ENCODE measurements around the gene R3HDM1. TPM values are rescaled to one million over a fixed set of nuclear protein-coding genes. Genes with fewer than 3 reads are reported as not detected.
"Not testable (repeated sequence)": the region's sequence is repeated elsewhere in the genome, so short reads cannot be mapped to it uniquely, and the experiment has no call there.

The R3HDM1 gene
- total RNA-seq, 1 donor from 2014 or later, result 17.8 TPM

DNA sequence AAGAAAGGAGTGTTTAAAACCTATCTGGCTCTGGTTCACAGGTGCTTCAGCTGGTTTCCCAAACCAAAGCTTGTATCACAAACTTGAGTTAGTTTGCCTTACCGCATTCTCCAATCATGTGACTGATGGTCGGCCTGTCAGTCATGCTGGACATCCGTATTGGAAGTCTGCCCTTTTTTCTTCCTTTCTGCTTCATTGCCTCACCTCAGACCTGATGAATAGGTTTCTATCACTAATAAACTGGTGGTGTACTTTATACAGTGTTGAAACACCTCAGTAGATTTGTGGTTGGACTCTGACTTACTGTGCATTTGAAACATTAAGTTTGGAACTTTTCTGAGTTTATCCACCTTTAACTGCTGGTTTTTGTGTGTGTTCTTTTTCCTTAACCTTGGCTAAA is 84.1 kb downstream of the R3HDM1 start:
- H3K4me3 ChIP-seq, result no peak overlapping the region
- no peak overlapping the region for H3K27ac ChIP-seq (replicated peaks)
- no peaks in the 10 kb centered on the region for H3K27me3 ChIP-seq (ENCODE audit: low read depth)
- no peaks in the 10 kb centered on the region for H3K4me1 ChIP-seq
- no peaks in the 10 kb centered on the region for H3K36me3 ChIP-seq
- intact Hi-C loops (cut with micrococcal nuclease), result no loop called here
- no peak for DNase-seq
- TF ChIP-seq, protein P1, sequence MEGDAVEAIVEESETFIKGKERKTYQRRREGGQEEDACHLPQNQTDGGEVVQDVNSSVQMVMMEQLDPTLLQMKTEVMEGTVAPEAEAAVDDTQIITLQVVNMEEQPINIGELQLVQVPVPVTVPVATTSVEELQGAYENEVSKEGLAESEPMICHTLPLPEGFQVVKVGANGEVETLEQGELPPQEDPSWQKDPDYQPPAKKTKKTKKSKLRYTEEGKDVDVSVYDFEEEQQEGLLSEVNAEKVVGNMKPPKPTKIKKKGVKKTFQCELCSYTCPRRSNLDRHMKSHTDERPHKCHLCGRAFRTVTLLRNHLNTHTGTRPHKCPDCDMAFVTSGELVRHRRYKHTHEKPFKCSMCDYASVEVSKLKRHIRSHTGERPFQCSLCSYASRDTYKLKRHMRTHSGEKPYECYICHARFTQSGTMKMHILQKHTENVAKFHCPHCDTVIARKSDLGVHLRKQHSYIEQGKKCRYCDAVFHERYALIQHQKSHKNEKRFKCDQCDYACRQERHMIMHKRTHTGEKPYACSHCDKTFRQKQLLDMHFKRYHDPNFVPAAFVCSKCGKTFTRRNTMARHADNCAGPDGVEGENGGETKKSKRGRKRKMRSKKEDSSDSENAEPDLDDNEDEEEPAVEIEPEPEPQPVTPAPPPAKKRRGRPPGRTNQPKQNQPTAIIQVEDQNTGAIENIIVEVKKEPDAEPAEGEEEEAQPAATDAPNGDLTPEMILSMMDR (IDR thresholded peaks at IDR 0.05; ENCODE audit: borderline replicate concordance), result no peak
- no peaks in the 10 kb centered on the region for H3K9me3 ChIP-seq (replicated peaks)

DNA sequence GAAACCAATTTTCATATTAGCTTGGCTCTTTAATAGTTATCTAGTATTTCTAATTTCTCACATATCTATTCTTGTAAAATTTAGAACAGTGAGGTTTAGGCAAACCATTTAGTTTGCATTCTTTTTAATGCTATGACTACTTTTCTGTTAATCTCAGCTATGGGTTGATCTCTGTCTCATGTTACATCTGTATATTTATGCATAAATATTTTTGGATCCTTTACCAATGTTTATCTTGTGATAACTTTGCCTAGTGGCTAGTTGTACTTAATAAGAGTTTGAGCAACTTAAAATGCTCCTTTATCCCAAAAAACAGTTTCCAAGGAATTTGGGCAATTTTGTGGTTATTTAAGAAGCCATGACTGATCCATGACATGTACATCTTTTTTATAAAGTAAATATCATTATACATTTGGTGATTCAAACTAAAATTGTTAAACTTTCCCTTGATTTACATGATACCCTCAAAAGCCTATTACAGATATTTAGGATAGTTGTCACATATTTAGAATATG is 86.3 kb downstream of the R3HDM1 start:
- TF ChIP-seq, protein P1 (IDR thresholded peaks at IDR 0.05; ENCODE audit: borderline replicate concordance), result no peak
- H3K36me3 ChIP-seq, result peaks cover 12% of the 10 kb centered on the region
- H3K4me3 ChIP-seq, result no peak overlapping the region
- no peak for DNase-seq
- H3K4me1 ChIP-seq, result no peaks in the 10 kb centered on the region
- no peak overlapping the region for H3K27ac ChIP-seq (replicated peaks)
- no peaks in the 10 kb centered on the region for H3K9me3 ChIP-seq (replicated peaks)
- H3K27me3 ChIP-seq (ENCODE audit: low read depth), result no peaks in the 10 kb centered on the region
- intact Hi-C loops (cut with micrococcal nuclease), result no loop called here

DNA sequence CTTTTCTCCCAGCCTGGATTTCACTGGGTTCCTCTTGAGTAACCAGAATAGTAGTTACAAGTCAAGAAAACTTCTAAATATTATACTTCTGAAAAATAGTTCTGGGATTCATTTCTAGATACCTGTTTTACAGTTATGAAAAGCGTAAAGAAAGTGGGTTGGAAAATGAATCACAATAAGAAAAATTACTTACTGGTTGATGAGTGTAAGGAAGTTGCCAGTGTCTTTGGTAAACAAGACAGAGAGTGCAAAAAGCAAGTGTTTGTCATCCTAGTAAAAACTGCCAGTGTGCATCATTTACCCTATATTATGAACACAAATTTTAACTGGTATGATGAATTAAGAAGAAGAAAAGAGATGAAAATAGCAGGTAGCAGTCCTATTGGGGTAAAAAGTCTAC is 88.9 kb downstream of the R3HDM1 start:
- Histone ChIP-seq H3K27me3 (ENCODE audit: low read depth) (no peaks in the 10 kb centered on the region), H3K4me3 (no peak overlapping the region), H3K27ac (replicated peaks) (no peak overlapping the region), H3K36me3 (peaks cover 16% of the 10 kb centered on the region), H3K4me1 (no peaks in the 10 kb centered on the region), H3K9me3 (replicated peaks) (no peaks in the 10 kb centered on the region)
- TF ChIP-seq, protein P1 (IDR thresholded peaks at IDR 0.05; ENCODE audit: borderline replicate concordance), result no peak
- DNase-seq, result no peak
- intact Hi-C loops (cut with micrococcal nuclease), result no loop called here

DNA sequence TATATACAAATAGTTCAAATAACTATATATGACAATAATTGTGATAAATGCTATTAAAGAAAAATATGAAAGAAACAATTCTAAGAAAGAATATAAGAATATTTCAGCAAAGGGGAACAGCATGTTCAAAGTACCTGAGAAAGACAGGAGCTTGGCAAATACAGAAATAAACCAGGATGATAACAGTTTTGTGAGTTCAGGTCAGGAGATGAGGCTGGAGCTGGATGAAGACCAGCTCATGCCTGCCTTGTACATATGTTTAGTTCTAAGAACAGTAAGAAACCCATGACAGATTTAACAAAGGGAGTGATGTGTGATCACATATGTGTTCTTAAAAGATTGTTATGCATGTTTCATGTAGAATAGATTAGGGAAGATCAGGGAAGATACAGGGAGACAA is 98.2 kb downstream of the R3HDM1 start:
- TF ChIP-seq, protein P1 (IDR thresholded peaks at IDR 0.05; ENCODE audit: borderline replicate concordance), result no peak
- intact Hi-C loops (cut with micrococcal nuclease), result no loop called here
- no peak for DNase-seq
- Histone ChIP-seq H3K4me1 (no peaks in the 10 kb centered on the region), H3K27me3 (ENCODE audit: low read depth) (no peaks in the 10 kb centered on the region), H3K4me3 (no peak overlapping the region), H3K27ac (replicated peaks) (no peak overlapping the region), H3K36me3 (peaks cover 15% of the 10 kb centered on the region), H3K9me3 (replicated peaks) (no peaks in the 10 kb centered on the region)

DNA sequence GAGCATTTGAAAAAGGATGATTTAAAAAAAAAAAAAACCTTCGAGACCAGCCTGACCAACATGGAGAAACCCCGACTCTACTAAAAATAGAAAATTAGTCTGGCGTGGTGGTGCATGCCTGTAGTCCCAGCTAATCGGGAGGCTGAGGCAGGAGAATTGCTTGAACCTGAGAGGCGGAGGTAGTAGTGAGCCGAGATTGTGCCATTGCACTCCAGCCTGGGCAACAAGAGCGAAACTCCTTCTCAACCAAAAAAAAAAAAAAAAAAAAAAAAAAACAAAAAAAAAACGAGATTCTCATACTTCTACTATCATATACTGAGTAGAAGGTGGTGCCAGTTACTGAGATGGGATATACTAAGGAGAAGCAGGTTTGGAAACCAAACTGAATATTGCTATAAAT is 98.8 kb downstream of the R3HDM1 start:
- H3K9me3 ChIP-seq (replicated peaks); H3K4me3 ChIP-seq; intact Hi-C loops (cut with micrococcal nuclease); DNase-seq; H3K27ac ChIP-seq (replicated peaks); H3K27me3 ChIP-seq (ENCODE audit: low read depth); H3K4me1 ChIP-seq: not testable (repeated sequence)
- peaks cover 16% of the 10 kb centered on the region for H3K36me3 ChIP-seq

DNA sequence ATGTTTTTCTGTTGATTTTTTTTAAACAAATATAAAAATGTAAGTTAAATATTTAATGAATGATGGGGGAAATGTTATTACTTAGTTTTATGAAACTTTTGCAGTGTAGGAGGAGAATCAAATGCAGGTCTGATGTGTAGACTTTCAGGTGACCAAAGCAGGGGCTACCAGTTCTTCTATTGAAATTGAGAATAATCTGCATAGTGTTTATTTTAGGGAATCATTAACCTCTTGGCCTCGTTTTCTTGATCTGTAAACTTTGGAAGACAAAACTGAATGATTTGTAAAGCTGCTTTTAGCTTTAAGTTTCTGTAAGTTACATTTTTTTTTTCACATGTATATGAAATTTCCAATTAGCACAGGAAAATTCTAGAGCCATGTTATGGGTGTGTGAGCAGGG is 99.2 kb downstream of the R3HDM1 start:
- no peaks in the 10 kb centered on the region for H3K9me3 ChIP-seq (replicated peaks)
- no peaks in the 10 kb centered on the region for H3K27me3 ChIP-seq (ENCODE audit: low read depth)
- H3K4me3 ChIP-seq, result no peak overlapping the region
- H3K27ac ChIP-seq (replicated peaks), result no peak overlapping the region
- TF ChIP-seq, protein P1 (IDR thresholded peaks at IDR 0.05; ENCODE audit: borderline replicate concordance), result no peak
- no peak for DNase-seq
- H3K4me1 ChIP-seq, result no peaks in the 10 kb centered on the region
- H3K36me3 ChIP-seq, result peaks cover 21% of the 10 kb centered on the region
- intact Hi-C loops (cut with micrococcal nuclease), result no loop called here

All from left ventricle myocardium inferior (tissue), 1 donor.